ENCODE measurements around the gene MCM6. TPM values are rescaled to one million over a fixed set of nuclear protein-coding genes. Genes with fewer than 3 reads are reported as not detected.

Gene MCM6
- total and polyA plus RNA-seq, 2 experiments from 2014 or later: 16.4 to 21.4 TPM

DNA sequence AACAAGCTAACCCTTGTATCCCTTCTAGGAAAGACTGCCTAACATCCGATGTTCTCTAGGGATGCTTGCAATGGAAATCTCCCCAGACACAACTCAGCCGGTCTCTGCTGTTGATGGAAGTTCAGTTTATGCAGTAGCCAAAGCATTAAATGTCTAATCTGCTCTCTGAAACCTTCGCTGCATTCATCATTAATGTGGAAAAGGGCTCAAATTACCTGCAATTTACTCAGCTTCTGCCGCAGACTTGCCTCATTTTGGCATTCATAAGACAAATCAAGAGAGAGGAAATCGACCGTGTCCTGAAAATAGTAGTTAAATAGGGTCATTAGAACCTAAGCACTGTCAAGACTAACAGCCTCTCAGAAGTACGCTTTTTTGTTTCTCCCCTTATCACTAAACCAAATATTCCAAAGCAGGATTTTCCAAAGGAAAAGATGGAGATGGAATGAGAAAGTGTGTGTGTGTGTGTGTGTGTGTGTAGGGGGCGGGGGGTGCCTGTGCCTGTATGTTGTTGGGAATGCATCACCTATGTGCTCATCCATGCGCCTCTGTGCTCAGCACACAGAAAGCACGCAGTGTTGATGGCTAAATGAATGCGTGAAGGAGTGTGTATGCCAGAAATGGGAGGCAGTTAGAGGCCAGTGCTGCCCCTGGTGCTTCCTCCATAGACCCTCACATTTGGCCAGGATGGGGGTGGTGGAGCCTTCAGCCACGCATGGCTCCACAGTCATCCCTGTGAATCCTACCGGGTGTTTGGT is 46.7 kb downstream of the MCM6 start:
- H3K9me3 ChIP-seq (ENCODE audit: low read depth): no peaks in the 10 kb centered on the region
- in situ Hi-C loops (cut with MboI): no loop called here
- no peak overlapping the region for H3K4me3 ChIP-seq
- no peak overlapping the region for H3K9ac ChIP-seq
- H3K27ac ChIP-seq: no peak overlapping the region
- no peaks in the 10 kb centered on the region for H3K27me3 ChIP-seq (replicated peaks; ENCODE audit: insufficient read depth)
- H3K79me2 ChIP-seq (ENCODE audit: insufficient read depth): no peaks in the 10 kb centered on the region
- no peak overlapping the region for H3K4me2 ChIP-seq (ENCODE audit: unreplicated experiment)
- no peaks in the 10 kb centered on the region for H3F3A ChIP-seq (ENCODE audit: insufficient read depth)
- TF ChIP-seq EZH2 (IDR thresholded peaks at IDR 0.05; ENCODE audit: insufficient read depth, poor library complexity, severe bottlenecking) (no peak), EZH2phosphoT487 (IDR thresholded peaks at IDR 0.05; ENCODE audit: insufficient read depth, low read depth) (no peak)
- no peaks in the 10 kb centered on the region for H4K20me1 ChIP-seq (ENCODE audit: insufficient read depth)
- DNase-seq: no peak
- 73 to 74% methylated on average over 13 of the region's 13 CpGs for WGBS, 2 experiments (ENCODE audit: low coverage in 1 of 2, low lambda C conversion rate in 2 of 2, missing lambda C conversion rate in 2 of 2)
- no peaks in the 10 kb centered on the region for H3K36me3 ChIP-seq (ENCODE audit: low read depth)
- H3K9me2 ChIP-seq (ENCODE audit: insufficient read depth): no peaks in the 10 kb centered on the region
- H3K4me1 ChIP-seq (ENCODE audit: insufficient read depth): no peaks in the 10 kb centered on the region
- H2AFZ ChIP-seq: no peak overlapping the region

- Histone ChIP-seq H3K36me3 (ENCODE audit: low read depth) (no peaks in the 10 kb centered on the region), H3K4me1 (ENCODE audit: insufficient read depth) (no peaks in the 10 kb centered on the region), H3K9ac (no peak overlapping the region), H2AFZ (no peak overlapping the region), H4K20me1 (ENCODE audit: insufficient read depth) (no peaks in the 10 kb centered on the region), H3F3A (ENCODE audit: insufficient read depth) (no peaks in the 10 kb centered on the region), H3K9me2 (ENCODE audit: insufficient read depth) (no peaks in the 10 kb centered on the region), H3K4me3 (no peak overlapping the region), H3K4me2 (ENCODE audit: unreplicated experiment) (no peak overlapping the region), H3K79me2 (ENCODE audit: insufficient read depth) (no peaks in the 10 kb centered on the region), H3K9me3 (ENCODE audit: low read depth) (no peaks in the 10 kb centered on the region), H3K27ac (no peak overlapping the region), H3K27me3 (replicated peaks; ENCODE audit: insufficient read depth) (no peaks in the 10 kb centered on the region)
- 87 to 88% methylated on average over 6 of the region's 6 CpGs for WGBS, 2 experiments (ENCODE audit: low coverage in 1 of 2, low lambda C conversion rate in 2 of 2, missing lambda C conversion rate in 2 of 2)
- no peak for TF ChIP-seq EZH2phosphoT487 (IDR thresholded peaks at IDR 0.05; ENCODE audit: insufficient read depth, low read depth)
- TF ChIP-seq EZH2 (IDR thresholded peaks at IDR 0.05; ENCODE audit: insufficient read depth, poor library complexity, severe bottlenecking): no peak
- in situ Hi-C loops (cut with MboI): no loop called here
- no peak for DNase-seq
Measured at GRCh38 chr2:135826544-135826943, 49.7 kb downstream of the MCM6 start.

DNA sequence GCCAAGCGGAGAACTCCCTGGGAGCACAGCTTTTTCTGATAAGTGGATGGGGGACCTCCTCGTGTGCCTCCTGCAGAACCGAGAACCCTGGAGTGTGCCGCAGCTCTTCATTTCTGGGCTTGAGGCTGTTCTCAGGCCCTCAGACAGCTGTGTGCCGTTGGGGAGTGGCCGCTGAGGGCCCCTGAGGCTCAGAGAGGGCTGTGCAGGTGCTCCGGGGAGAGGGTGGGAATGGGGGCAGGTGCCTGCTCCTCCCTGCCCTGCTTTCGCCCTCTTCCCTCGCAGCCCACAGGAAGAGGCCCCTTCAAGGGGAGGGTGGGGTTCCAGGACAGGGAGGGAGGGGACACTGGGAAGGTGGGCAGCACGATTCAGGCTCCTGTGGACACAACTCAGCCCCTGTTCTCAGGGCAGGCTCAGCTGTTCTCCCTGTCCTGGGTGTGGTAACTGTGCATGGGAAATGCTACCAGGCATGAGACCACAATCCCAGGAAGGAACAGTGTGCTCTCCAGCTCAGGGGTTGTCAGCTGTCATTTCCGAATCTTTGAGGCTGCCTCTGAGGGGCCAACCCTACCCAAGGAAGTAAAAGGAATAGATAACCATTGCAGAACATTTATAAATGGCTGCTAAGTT is 50.6 kb downstream of the MCM6 start:
- no peaks in the 10 kb centered on the region for H3K79me2 ChIP-seq (ENCODE audit: insufficient read depth)
- in situ Hi-C loops (cut with MboI): no loop called here
- no peak overlapping the region for H3K4me2 ChIP-seq (ENCODE audit: unreplicated experiment)
- no peaks in the 10 kb centered on the region for H3K36me3 ChIP-seq (ENCODE audit: low read depth)
- no peaks in the 10 kb centered on the region for H3K9me2 ChIP-seq (ENCODE audit: insufficient read depth)
- H3F3A ChIP-seq (ENCODE audit: insufficient read depth): no peaks in the 10 kb centered on the region
- H4K20me1 ChIP-seq (ENCODE audit: insufficient read depth): no peaks in the 10 kb centered on the region
- no peaks in the 10 kb centered on the region for H3K27me3 ChIP-seq (replicated peaks; ENCODE audit: insufficient read depth)
- TF ChIP-seq EZH2 (IDR thresholded peaks at IDR 0.05; ENCODE audit: insufficient read depth, poor library complexity, severe bottlenecking): no peak
- TF ChIP-seq EZH2phosphoT487 (IDR thresholded peaks at IDR 0.05; ENCODE audit: insufficient read depth, low read depth): no peak
- DNase-seq: no peak
- no peak overlapping the region for H3K9ac ChIP-seq
- H3K4me3 ChIP-seq: no peak overlapping the region
- no peak overlapping the region for H3K27ac ChIP-seq
- H3K9me3 ChIP-seq (ENCODE audit: low read depth): no peaks in the 10 kb centered on the region
- WGBS, 2 experiments (ENCODE audit: low coverage in 1 of 2, low lambda C conversion rate in 2 of 2, missing lambda C conversion rate in 2 of 2): 29 to 31% methylated on average over 11 of the region's 11 CpGs
- H3K4me1 ChIP-seq (ENCODE audit: insufficient read depth): no peaks in the 10 kb centered on the region
- H2AFZ ChIP-seq: no peak overlapping the region

DNA sequence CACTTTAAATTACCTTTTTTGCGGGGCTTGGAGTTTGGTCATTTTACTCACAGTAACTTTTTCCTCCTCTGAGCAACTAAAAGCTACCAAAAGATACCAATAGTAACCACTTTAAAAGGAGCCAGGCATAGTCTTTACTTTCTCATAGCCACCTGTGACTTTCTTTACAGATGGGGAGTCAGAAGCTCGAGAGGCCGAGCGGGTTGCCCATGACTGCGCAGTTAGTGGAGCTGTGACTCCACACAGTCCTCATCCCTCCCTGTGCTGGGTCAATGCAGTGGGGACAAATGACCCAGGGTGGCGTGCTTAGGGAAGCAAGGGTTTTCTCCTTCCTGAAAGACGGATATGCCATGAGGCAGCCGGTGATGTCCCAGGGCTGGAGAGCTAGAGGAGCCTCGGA is 51.1 kb downstream of the MCM6 start:
- Histone ChIP-seq H3K9ac (no peak overlapping the region), H3K27ac (no peak overlapping the region), H3K4me2 (ENCODE audit: unreplicated experiment) (no peak overlapping the region), H3K9me2 (ENCODE audit: insufficient read depth) (no peaks in the 10 kb centered on the region), H3K9me3 (ENCODE audit: low read depth) (no peaks in the 10 kb centered on the region), H3K4me1 (ENCODE audit: insufficient read depth) (peaks cover 2% of the 10 kb centered on the region; the same call in 1 of the 2 replicates), H4K20me1 (ENCODE audit: insufficient read depth) (no peaks in the 10 kb centered on the region), H3K79me2 (ENCODE audit: insufficient read depth) (no peaks in the 10 kb centered on the region), H3K36me3 (ENCODE audit: low read depth) (no peaks in the 10 kb centered on the region), H3K27me3 (replicated peaks; ENCODE audit: insufficient read depth) (no peaks in the 10 kb centered on the region), H3F3A (ENCODE audit: insufficient read depth) (no peaks in the 10 kb centered on the region), H2AFZ (no peak overlapping the region), H3K4me3 (no peak overlapping the region)
- in situ Hi-C loops (cut with MboI): no loop called here
- TF ChIP-seq EZH2 (IDR thresholded peaks at IDR 0.05; ENCODE audit: insufficient read depth, poor library complexity, severe bottlenecking) (no peak), EZH2phosphoT487 (IDR thresholded peaks at IDR 0.05; ENCODE audit: insufficient read depth, low read depth) (no peak)
- 59 to 75% methylated on average over 9 of the region's 9 CpGs for WGBS, 2 experiments (ENCODE audit: low coverage in 1 of 2, low lambda C conversion rate in 2 of 2, missing lambda C conversion rate in 2 of 2)
- DNase-seq: no peak
